Uterus (tissue), 2 donors: Measurements from ENCODE around the gene CXCR4.
A peak's percentile ranks its signal among the peaks of the same experiment; 100 is the strongest.

Source experiments
- CTCF ChIP-seq, 4 experiments: fragments of 200-600 bp in 2 of 4; fragments of 450-650 bp in 2 of 4; sonication (generic) in 2 of 4; IDR thresholded peaks; one replicate each; pipeline ENCODE4 v1.5.1; 2016 to 2019; ENCODE audit warnings: antibody characterized with exemption in 4 of 4, mild to moderate bottlenecking in 2 of 4, moderate library complexity in 1 of 4
- POLR2A ChIP-seq, 2 donors: fragments of 450-650 bp; IDR thresholded peaks; one replicate each; pipeline ENCODE4 v1.6.1; 2016; ENCODE audit warnings: antibody characterized with exemption in 2 of 2, mild to moderate bottlenecking in 1 of 2, moderate library complexity in 1 of 2

- peak; percentile 24 to 45 for TF ChIP-seq POLR2A (IDR thresholded peaks at IDR 0.05)
- no peak for TF ChIP-seq CTCF (IDR thresholded peaks at IDR 0.05)
Observed at GRCh38 chr2:136117909-136118818, at the start of gene CXCR4.
